Activated CD4-positive, alpha-beta T cell treated with anti-CD3 and anti-CD28 coated beads for 1 hour (primary cell): Measurements from ENCODE around the gene CUL4A.
"Not testable (repeated sequence)": the region's sequence is repeated elsewhere in the genome, so short reads cannot be mapped to it uniquely, and the experiment has no call there.

Experiments
- DNase-seq: peaks from one replicate; pipeline ENCODE4 v3.0.0-alpha.2; 2020

Gene CUL4A

DNA sequence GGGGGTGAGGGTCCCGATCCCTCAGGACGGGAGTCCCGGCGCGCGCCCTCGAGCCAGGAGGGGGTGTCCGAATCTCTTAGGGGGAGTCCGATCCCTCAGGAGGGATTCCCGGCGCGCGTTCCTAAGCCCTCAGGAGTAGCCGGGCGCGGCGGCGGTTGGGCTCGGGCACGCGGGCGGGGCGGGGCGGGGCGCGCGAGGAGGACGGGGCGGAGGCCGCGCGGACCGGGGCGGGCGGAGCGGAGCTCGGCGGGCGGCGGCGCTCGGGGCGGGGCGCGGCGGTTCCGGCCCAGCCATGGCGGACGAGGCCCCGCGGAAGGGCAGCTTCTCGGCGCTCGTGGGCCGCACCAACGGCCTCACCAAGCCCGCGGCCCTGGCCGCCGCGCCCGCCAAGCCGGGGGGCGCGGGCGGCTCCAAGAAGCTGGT, at the start of gene CUL4A:
TSS of gene CUL4A (plus strand) at position 278 of the 423 bp plus-strand sequence. CDS start at position 293, 15 bp downstream.
- peak; percentile 56 for DNase-seq

- DNase-seq, result no peak
Measured at GRCh38 chr13:113159701-113160100, 49.7 kb upstream of the CUL4A start.

DNA sequence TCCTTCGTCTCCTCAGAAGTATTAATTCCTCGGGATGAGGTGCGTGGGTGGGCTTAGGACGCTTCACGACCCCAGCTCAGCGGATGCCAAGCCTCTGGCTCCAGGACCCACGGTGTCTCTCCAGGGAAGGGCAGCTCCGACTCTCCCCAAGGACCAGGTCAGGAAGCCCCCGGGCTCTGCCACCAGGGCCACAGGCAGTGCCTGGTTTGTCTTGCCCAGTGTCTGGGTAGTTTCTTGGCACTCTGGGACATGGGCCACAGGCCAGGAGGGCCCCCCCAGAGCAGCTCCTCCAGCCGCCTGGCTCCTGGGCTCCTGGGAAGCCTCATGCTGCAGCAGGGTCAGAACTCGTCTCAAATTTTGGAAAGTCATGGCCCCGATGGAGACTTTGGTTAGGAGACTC, 48.4 kb upstream of the CUL4A start:
- DNase-seq, result no peak

DNA sequence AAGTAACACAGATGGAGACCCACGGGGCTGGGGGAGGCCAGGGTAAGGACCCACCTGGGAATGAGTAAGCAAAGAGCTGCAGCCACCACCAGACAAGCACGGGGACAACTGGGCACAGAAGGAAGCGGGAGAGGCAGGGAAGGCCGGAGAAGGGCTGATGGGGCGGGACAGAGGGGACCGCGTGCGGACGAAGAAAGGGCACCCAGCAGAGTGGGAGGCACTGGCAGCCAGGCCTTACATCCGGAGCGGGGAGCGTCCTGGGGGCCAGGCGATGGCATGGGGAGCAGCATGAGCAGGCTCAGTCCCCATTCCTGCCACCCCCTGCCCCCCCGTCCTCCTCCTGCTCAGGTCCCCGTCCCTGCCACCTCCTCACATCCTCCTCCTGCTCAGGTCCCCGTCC, 48.0 kb upstream of the CUL4A start:
- no peak for DNase-seq

GRCh38 chr13:113161975-113162374, 47.4 kb upstream of the CUL4A start:
- not testable (repeated sequence) for DNase-seq

- no peak for DNase-seq
Measured at GRCh38 chr13:113162783-113163685, 46.4 kb upstream of the CUL4A start.

DNA sequence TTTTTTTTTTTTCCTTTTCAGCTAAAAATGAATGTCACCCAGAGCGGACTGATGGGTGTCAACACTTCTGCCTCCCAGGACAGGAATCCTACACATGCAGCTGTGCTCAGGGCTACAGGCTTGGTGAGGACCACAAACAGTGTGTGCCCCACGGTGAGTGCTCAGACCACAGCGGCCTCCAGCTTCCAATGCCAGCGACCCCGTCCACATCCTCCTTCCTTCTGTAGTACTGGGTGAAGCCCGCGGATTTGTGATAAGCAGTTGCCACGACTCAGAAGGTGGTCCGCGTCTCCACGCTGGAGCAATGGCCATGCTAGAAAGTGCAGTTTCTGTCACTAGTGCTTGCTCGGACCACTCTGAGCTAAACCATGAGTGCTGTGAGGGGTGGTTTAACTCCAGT, 44.9 kb upstream of the CUL4A start:
- no peak for DNase-seq

DNA sequence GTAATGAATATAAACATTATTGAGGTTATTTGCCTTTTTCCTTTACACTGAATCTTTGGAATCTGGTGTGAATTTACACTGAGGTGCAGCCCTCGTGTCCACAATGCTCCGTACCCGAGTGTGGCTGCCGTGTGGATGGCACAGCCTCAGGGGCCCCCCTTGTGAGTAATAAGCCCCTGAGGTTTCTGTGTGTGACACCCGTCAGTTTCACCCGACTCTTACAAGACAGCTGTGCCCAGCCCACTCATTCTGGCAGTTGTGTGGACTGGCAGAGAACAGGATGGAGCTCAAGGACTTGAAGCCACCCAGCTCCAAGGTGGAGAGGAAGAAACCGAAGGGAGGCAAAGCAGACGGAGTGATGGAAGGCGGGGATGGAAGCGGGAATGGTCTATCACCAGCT, 43.1 kb upstream of the CUL4A start:
- DNase-seq, result no peak

GRCh38 chr13:113166681-113167080, 42.7 kb upstream of the CUL4A start:
- no peak for DNase-seq

- DNase-seq, result no peak
Measured at GRCh38 chr13:113167155-113167554, 42.3 kb upstream of the CUL4A start.

GRCh38 chr13:113167575-113167974, 41.8 kb upstream of the CUL4A start:
- no peak for DNase-seq

- DNase-seq, result no peak
Measured at GRCh38 chr13:113168211-113168610, 41.2 kb upstream of the CUL4A start.

DNA sequence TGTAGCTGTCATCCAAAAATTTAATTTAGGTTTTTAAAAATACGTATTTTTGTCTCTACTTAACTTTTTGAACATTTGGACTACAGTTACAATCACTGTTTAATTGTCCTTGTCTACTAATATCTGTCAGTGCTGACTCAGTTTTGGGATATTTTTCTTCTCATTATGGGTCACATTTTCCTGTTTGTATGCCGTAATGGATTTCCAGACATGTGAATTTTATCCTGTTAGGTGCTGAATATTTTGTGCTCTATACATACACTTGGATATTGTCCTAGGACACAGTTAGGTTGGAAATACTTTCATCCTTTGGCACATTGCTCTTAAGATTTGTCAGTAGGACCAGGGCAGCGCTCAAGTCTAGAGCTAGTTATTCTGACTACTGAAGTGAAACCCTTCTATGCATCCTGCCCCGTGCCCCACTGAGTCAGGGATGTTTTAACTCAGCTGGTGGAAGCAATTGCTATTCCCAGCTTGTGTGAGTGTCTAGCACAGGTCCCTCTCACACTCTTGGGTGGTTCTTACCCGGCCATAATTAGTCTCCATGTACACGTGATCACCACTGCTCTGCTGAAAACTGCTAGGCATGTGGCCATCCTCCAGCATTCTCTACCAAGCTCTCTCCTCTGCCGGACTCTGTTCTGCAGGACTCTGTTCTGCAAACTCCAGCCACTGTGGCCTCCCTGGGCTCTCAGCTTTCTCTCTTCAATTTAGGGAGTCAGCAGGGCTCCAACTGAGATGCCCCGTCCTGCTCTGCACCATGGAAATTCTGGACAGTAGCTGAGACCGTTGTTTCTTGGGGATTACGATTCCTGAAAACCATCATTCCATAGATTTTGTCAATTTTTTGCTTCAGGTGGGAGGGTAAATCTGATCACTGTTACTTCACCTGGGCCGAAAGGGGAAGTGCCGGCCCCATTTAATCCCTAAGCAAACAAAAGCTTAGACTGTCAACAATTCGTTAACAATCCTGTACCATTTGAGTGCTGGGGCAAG, 39.8 kb upstream of the CUL4A start:
- DNase-seq, result no peak

- DNase-seq, result no peak
Measured at GRCh38 chr13:113170511-113170910, 38.9 kb upstream of the CUL4A start.

DNA sequence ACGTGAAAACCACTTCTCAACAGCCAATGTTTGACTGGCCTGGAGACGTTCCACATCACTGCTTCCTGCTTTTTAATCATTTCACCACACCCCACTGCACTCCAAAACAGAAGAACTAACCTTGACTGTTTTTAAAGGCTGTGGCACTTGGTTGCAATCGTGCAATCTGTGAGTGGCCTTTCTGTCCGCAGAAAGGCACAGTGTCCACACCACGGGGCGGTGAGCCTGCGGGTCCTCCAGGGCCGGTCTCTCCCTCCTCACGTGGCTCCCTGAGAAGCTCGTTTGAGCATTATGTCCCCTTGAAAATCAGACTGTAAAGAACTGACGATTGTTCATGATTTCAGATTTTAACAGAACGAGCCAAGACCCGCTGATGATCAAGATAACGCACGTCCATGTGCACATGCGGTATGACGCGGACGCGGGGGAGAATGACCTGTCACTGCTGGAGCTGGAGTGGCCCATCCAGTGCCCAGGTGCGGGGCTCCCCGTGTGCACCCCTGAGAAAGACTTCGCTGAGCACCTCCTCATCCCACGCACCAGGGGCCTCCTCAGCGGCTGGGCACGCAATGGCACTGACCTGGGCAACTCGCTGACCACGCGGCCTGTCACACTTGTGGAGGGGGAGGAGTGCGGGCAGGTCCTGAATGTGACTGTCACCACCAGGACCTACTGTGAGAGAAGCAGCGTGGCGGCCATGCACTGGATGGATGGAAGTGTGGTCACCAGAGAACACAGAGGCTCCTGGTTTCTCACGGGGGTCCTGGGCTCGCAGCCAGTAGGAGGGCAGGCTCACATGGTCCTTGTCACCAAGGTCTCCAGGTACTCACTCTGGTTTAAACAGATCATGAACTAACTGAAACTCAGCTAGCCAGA, 37.9 kb upstream of the CUL4A start:
- DNase-seq, result no peak

DNA sequence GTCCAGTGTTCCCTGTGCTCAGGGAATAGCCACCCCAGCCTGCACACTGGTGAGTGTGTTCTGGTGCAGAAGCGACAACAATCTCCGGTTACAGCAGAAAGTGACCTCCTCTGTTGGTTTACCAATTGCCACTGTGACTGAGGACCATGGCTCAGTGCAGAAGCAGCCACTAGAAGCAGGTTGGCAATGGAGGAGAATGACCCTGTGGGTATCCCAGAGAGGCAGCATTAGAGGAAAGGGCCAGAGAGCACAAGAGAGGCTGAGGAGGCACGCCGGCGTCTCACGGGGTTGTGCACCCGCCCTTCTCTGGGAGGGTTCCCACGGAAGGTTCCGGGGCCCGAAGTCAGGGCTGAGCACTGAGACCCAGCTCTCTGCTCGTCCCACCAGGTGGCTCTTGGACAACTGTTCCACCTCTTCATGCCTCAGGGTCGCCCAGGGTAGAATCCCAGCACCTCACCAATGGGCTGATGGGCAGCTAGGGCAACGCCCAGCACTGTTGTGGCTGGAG, 36.9 kb upstream of the CUL4A start:
- no peak for DNase-seq

GRCh38 chr13:113176280-113176679, 33.1 kb upstream of the CUL4A start:
- peak; percentile 46 for DNase-seq

- DNase-seq, result no peak
Measured at GRCh38 chr13:113176822-113177221, 32.6 kb upstream of the CUL4A start.

- DNase-seq, result no peak
Measured at GRCh38 chr13:113178070-113178895, 31.1 kb upstream of the CUL4A start.

GRCh38 chr13:113178896-113179167, 30.6 kb upstream of the CUL4A start:
- DNase-seq, result no peak

- DNase-seq, result no peak
Measured at GRCh38 chr13:113179374-113180230, 29.8 kb upstream of the CUL4A start.
